GM19328 (cell line): ENCODE measurements around the gene STX1B.

Experiments
- ATAC-seq: cut with Tn5 transposase; IDR thresholded peaks from one replicate; pipeline ENCODE4 v1.9.1; 2021; ENCODE audit warnings: mild to moderate bottlenecking, moderate library complexity; ENCODE audit not compliant: unreplicated experiment

STX1B gene

DNA sequence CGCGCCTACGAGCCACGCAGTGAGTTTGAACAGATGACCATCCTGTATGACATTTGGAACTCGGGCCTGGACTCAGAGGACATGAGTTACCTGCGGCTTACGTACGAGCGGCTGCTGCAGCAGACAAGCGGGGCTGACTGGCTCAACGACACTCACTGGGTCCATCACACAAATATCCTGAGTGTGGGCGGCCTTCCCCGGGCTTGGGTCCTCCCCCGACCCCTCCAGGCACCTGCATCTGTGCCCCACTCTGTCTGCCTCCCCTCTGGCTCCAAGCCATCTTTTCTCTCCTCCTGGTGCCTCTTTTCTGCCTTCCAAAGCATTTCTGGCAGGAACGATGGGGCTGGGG, 30.4 kb downstream of the STX1B start:
- ATAC-seq, result no peak

DNA sequence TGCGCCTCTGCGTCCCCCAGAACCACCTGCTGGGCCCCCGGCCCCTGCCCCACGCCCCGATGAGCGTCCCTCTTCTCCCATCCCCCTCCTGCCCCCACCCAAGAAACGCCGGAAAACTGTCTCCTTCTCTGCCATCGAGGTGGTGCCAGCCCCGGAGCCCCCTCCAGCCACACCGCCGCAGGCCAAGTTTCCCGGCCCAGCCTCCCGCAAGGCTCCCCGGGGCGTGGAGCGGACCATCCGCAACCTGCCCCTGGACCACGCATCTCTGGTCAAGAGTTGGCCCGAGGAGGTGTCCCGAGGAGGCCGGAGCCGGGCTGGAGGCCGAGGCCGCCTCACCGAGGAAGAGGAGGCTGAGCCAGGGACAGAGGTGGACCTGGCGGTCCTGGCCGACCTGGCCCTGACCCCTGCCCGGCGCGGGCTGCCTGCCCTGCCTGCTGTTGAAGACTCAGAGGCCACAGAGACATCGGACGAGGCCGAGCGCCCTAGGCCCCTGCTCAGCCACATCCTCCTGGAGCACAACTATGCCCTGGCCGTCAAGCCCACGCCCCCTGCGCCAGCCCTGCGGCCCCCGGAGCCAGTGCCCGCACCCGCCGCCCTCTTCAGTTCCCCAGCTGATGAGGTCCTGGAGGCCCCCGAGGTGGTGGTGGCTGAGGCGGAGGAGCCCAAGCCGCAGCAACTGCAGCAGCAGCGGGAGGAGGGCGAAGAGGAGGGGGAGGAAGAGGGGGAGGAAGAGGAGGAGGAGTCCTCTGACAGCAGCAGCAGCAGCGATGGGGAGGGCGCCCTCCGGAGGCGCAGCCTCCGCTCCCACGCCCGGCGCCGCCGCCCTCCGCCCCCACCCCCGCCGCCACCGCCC, 31.0 kb downstream of the STX1B start:
- ATAC-seq, result no peak

DNA sequence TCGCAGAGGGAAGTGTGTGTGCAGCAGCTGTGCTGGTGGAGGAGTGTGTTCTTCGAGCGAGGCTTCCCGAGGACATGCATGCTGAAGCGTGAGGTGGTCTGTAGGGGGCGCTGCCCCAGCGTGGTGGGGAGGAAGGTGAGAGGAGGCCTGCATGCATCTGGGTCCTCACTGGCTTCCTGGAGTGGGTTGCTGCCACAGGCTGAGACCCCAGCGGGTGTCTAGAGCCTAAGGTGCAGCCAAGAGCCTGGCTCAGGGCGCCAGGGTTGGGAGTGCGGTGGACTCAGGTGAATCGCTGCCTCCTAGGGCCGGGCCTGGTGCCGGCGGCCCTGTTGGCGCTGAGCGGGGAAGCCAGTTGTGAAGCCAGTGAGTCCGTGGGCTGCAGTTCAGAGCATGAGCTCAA, 32.9 kb downstream of the STX1B start:
- no peak for ATAC-seq

DNA sequence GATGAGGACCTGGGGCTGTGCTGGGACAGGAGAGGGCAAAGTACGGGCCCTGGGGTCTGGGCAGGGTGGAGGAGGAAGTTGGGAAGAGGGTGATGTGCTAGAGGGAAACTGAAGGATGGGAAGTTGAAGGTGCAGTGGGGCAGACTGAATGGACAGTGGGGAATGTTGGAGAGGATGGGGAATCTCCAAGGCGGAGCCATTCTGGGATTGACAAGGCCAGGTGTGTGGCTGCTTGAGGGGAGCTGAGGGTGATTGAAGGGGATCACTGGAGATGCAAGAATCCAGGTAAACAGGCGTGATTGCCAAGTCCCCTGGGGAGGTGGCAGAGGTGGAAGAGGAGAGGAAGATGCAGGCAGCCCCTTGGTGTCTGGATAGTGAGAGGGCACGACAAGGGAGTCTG, 34.0 kb downstream of the STX1B start:
- no peak for ATAC-seq

DNA sequence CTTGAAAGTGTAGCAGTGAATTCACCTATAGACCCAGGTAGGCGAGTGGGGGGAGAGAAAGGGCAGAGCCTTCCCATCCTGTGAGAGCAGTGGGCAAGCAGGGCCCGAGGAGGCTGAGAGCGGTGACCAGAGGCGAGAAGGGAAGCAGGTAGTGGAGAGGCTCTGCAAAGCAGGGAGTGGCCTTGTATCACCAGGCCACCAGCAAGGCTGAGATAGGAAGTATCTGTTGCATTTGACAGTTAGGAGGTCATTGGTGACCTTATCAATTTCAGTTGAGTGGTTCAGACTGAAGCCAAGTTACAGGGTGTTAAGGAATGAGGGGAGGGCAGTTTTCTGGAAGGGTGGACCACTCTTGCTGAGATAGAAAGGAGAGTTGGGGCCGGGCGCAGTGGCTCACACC, 36.1 kb downstream of the STX1B start:
- no peak for ATAC-seq

DNA sequence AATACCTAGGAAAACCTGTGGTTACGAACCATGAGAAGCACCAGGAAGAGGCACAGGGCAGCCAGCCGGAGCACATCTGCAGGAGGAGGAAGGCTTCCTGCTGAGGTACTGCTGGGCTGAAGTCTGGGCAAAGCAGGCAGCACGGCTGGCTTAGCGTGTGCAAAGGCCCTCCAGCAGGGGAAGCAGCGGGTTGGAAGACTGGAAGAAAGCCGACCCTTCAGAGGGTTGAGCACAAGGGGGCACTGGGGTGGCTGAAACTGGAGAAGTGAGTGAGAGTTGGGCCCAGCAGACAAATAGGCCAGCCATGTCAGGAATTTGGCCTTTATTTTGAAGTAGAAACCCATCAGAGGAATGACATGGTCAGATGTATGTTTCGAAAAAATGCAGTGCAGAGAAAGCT, 37.6 kb downstream of the STX1B start:
- ATAC-seq, result no peak

DNA sequence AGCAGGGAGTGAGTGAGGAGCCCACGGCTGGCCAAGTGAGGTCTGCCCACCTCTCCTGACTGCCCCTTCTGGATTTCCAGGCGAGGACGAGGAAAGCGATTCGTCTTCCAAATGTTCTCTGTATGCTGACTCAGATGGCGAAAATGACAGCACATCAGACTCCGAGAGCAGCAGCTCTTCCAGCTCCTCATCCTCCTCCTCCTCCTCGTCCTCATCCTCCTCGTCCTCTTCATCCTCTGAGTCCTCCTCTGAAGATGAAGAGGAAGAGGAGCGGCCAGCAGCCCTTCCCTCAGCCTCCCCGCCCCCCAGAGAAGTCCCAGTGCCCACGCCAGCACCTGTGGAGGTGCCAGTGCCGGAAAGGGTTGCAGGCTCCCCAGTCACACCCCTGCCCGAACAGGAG, 39.1 kb downstream of the STX1B start:
- ATAC-seq, result no peak

DNA sequence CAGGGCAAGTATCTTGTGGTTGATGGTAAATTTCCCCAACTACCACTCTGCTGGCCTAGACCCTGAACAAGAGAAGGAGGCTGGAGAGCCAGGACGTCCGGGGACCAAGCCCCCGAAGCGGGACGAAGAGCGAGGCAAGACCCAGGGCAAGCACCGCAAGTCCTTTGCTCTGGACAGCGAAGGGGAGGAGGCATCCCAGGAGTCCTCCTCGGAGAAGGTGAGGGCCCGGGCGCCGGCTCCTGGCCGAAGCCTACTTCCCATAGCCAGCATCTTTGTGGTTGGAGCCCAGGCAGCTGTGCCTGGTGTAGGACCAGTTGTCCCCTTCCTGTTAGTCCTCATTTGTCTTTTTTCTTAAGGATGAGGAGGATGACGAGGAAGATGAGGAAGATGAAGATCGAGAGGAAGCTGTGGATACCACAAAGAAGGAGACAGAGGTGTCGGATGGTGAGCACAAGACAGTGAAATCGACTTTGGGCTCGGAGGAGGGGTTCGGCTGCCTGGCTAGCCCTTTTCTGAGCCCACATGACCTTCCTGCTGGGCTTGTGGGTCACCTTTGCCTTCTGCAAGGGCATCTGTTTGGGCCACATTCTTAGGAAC, 41.1 kb downstream of the STX1B start:
- no peak for ATAC-seq

DNA sequence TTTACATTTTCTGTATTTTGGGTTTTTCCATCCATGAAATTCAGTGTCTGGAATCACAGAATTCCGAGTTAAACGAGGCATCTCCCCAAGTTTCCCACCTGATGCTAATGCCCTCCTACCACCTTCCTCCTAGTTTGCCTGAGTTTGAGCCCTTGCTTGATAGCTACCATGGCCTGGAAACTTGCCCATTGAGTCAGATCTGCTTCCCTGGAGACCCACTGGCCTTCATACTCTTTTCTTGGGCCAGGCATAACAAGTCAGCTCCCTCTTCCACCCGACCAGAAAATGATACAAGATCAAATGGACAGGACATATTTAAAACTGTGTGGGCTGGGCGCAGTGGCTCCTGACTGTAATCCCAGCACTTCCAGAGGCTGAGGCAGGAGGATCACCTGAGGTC, 42.6 kb downstream of the STX1B start:
- no peak for ATAC-seq

DNA sequence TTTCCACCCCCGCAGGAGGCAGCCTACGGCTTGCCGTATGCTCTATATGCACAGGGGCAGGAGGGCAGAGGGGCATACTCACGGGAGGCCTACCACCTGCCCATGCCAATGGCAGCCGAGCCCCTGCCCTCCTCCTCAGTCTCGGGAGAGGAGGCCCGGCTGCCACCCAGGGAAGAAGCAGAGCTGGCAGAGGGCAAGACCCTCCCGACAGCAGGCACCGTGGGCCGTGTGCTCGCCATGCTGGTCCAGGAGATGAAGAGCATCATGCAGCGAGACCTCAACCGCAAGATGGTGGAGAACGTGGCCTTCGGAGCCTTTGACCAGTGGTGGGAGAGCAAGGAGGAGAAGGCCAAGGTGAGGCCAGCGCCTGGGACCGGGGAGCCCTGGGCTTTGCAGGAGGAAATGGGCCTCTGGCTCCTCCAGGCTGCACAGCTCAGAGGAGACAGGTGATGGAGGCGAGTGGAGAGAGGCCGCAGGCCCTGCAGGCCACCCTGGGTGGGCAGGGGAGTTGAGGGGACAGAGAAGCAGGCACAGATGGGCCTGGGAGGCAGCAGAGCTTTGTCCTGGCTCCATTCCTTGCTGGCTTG, 44.3 kb downstream of the STX1B start:
- no peak for ATAC-seq

DNA sequence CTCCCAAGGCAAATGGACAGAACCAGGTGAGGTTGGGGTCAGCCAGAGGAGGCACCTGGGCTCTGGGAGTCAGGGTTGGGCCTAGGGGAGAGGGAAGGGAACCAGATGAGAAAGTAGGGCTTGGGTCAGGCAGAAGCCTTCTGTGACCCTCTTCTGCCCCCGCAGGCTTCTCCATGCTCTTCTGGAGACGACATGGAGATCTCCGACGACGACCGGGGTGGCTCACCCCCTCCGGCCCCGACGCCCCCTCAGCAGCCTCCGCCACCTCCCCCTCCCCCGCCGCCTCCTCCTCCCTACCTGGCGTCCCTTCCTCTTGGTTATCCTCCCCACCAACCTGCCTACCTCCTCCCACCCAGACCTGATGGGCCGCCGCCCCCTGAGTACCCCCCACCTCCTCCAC, 45.0 kb downstream of the STX1B start:
- no peak for ATAC-seq

DNA sequence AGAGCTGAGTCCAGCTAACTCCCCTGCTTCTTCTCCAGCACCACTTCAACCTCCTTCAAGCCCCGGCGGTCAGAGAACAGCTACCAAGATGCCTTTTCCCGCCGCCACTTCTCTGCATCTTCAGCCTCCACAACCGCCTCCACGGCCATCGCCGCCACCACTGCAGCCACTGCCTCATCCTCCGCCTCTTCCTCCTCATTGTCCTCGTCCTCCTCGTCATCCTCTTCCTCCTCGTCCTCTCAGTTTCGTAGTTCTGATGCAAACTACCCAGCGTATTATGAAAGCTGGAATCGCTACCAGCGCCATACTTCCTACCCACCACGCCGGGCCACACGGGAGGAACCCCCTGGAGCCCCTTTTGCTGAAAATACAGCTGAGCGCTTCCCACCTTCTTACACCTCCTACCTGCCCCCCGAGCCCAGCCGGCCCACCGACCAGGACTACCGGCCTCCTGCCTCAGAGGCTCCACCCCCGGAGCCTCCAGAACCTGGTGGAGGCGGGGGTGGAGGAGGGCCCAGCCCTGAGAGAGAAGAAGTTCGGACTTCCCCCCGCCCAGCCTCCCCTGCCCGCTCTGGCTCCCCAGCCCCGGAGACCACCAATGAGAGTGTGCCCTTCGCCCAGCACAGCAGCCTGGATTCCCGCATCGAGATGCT, 45.7 kb downstream of the STX1B start:
- ATAC-seq, result no peak

DNA sequence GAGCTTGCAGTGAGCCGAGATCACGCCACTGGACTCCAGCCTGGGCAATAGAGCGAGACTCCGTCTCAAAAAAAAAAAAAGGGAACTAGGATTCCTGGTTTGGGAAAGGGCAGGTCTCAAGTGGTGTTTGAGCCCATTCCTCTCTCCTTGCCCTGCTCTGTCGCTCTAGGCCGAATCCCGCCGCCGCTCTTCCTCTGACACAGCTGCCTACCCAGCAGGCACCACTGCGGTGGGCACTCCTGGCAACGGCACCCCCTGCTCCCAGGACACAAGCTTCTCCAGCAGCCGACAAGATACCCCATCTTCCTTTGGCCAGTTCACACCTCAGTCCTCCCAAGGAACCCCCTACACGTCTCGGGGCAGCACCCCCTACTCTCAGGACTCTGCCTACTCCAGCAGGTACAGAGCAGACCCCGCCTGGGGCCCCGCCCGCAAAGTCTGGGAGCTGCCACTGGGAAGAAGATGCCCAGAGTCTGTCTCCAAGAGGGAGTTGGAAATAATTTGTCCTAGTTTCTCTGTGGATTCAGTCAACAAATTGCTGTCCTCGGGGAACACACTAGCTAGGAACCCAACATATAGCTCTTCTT, 46.4 kb downstream of the STX1B start:
- ATAC-seq, result no peak

DNA sequence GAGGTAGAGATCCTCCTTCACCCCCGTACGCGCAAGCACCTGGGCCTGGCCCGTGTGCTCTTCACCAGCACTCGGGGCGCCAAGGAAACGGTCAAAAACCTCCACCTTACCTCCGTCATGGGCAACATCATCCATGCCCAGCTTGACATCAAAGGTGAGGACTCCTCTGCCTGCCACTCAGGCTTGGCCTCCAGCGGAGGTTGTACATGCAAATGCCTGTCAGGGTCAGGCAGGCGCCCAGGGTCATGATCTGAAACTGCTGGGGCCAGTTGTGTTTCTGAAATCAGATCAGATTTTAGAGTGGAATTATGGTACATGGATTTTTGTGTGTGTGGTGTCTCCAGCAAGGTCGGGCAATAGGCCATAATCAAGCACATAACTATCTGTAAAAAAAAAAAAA, 49.1 kb downstream of the STX1B start:
- no peak for ATAC-seq

DNA sequence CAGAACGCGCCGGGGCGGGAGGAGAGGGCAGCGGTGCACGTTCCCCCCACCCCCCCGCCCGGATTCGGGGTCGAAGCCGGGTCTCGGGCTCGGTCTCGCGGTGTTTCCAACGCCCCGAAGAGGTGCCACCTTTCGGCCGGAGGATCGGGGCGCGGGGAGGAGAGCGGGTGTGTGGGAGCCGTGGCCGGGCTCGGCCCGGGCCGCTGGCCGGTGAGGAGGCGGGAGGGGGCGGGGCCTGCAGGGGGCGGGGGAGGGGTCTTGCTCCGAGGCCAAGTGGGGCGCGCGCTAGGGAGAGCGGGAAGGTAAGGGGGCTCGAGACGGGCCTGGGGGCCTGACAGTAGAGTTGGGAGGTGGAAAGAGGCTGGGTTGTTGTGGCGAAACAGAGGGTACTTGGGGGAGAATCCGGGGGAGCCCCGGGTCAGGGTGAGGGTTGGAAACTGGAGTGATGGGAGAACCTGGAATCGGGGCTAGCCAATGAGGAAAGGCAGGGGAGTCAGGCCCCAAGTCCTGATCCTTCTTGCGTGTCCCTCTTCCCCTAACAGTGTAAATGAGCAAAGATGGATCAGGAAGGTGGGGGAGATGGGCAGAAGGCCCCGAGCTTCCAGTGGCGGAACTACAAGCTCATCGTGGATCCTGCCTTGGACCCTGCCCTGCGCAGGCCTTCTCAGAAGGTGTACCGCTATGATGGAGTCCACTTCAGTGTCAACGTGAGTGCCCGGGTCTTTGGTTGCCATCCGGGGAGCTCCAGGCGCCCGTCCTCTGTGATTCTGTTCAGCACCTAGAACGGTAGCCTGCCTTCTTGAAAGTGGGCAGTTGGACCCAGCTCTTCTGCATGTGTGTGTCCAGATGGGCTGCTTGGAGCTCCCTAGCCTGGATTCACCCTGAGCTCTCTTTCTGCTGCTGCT, 52.0 kb downstream of the STX1B start:
- ATAC-seq, result peak; percentile 31

DNA sequence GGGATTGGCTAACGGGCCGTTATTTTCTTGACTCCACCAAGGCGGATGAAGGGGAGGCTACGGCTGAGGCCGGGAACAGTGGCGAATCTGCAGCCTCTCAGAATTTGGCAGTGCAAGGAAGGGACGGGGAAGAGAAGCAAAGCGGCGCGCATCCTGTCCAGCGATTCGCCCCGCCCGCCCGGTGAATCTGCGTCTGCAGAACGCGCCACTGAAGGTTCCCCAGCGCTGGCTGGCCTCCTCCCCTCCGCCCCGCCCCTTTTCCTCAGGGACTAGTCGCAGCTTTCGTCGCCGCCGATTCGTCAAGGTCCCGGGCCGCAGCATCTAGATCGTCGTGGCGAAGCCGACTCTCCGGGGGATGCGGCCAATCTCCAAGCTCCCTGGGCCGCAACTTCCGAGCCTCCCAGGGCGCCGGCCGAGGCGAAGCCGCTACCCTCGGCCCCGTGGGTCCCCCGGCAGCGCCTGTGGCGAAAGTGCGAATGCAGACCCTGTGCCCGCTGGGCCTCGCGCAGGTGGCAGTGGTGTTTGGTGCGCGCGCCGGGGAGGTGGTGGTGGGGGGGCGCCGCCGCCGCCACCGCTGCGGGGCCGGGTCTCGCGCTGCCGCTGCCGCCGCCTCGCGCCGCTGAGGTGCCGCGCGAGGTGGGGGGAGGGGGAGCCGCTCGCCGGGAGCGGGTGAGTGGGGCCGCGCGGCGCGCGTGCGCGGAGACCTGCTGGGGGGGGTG, 52.8 kb downstream of the STX1B start, which contains the start of gene SETD1A:
Gene SETD1A (plus strand): TSS at position 299 of the 719 bp plus-strand sequence. CDS start 978 bp downstream, outside the sequence.
- peak; percentile 64 for ATAC-seq

DNA sequence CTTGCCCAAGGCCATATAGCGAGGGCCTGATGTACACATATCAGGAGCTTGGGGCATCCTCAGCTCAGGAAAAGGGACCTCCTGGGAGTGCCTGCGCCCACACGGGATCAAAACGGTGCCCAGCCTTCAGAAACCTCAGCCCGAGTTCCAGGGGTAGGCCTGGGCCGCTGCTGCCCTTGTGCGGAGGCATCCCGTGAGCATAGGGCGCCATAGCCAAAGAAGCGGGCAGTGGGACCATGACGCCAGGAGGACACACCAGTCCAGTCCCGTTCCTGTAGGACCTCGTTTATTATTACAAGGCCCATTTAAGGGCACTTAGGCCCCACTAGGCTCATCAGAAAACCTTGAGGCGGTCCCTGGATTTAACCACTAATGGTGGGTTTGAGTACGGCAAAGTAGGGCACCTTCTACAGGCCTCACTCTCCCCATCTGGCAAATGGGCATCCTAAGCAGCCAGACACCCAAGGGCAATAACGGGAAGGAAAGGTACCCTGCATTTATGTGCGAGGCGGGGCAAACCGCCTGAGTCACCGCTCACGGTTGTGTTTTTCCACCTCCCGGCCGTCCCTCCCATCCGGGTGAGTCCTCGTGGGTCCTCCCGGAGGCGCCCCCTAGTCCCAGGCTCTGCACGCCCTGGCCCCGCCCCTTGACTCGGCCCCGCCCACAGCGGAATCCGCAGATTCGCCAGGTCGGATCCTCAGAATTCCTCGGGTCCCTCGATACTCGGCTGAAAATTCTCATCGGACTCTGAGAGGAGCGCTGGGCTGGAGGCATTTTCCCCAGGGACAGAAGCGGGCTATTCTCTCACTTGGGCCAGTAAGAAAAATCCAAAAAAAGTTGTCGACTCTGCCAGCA, 53.6 kb downstream of the STX1B start:
- ATAC-seq, result peak; percentile 42

DNA sequence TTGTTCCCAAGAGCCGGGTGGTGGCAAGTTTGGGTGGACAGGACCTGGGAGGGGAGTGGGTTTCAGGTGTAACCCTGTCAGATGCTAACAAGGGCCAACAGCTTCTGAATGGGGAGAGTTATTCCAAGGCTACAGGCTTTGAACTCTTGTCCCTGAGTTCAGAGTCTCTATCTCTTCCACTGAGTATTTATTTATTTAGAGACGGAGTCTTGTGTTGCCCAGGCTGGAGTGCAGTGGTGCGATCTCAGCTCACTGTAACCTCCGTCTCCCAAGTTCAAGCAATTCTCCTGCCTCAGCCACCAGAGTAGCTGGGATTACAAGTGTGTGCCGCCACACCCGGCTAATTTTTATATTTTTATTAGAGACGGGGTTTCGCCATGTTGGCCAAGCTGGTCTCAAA, 55.4 kb downstream of the STX1B start:
- no peak for ATAC-seq
